Renal cortical epithelial cell (primary cell): ENCODE results near the gene BCAS4. TPM values are rescaled to one million over a fixed set of nuclear protein-coding genes. Genes with fewer than 3 reads are reported as not detected.

Source experiments
- DNase-seq: peaks from one replicate; pipeline ENCODE4 v3.0.0-alpha.2; 2011; ENCODE audit warnings: low read depth
- total RNA-seq: library from RNA; depleted of rRNA; stranded (reverse); fragments of >200 nt; gene quantifications from 2 replicates; pipeline ENCODE4 v1.2.3, GENCODE V29; 2014

BCAS4 gene
- total RNA-seq, 1 donor from 2014 or later: 5.7 TPM

- no peak for DNase-seq
These were observed 27.1 kb downstream of the BCAS4 start for GRCh38 chr20:50821994-50822393.

GRCh38 chr20:50823319-50823718, 28.5 kb downstream of the BCAS4 start:
- no peak for DNase-seq

GRCh38 chr20:50824137-50824536, 29.3 kb downstream of the BCAS4 start:
- DNase-seq: peak; percentile 92

DNA sequence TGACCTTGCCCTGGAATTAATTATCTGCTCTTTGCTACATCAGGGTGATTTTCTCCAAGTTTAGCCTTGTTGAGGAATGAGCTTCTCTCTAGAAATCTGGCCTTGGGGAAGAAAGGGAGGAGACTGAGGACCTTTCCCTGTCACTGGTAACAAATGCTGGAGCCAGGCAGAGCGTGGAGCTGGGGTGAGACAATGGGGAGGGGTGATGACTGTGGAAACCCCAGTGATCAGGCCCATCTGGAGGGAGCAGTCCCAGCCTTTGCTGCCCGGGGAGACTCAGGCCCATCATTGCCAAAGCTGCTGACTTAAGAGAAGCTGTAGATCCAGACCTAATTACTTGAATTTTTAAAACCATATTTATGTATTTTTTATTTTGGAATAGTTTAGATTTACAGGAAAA, 31.3 kb downstream of the BCAS4 start:
- DNase-seq: no peak

- DNase-seq: no peak
These were observed 33.7 kb downstream of the BCAS4 start for GRCh38 chr20:50828363-50829136.

DNA sequence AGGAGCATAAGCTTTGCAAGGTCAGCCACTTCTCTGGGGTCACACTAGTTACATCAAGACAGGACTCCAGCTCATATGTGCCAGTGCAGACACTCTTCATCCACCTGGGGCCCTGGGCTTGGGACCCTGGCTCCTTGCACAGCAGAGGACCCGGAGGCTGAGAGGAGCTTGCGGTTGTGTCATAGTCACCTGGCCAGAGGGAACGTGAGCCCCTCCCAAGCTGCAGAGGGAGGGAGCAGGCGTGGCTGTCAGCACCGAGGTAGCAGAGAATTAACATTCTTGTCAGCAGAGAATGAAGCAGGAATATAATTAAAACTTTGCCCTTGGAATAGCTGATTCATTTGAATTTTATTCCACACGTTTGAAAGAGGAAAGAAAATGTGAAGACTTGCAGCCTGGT, 36.8 kb downstream of the BCAS4 start:
- DNase-seq: no peak

DNA sequence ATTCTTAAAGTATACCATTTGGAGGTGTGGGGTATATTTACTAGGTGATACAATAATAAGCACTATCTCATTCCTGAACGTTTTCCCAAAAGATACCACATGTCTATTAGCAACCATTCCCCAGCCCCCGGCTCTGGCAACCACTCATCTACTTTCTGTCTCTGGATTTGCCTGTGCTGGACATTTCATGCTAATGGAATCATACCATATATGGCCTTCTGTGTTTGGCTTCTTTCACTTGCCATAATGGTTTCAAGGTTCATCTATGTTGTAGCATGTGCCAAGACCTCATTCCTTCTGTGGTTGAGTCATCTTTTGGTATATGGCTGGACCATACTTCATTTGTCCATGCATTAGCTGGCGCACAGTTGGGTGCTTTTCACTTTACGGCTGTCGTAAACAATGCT, 39.7 kb downstream of the BCAS4 start:
- no peak for DNase-seq

- DNase-seq: no peak
These were observed 42.9 kb downstream of the BCAS4 start for GRCh38 chr20:50837532-50838321.

DNA sequence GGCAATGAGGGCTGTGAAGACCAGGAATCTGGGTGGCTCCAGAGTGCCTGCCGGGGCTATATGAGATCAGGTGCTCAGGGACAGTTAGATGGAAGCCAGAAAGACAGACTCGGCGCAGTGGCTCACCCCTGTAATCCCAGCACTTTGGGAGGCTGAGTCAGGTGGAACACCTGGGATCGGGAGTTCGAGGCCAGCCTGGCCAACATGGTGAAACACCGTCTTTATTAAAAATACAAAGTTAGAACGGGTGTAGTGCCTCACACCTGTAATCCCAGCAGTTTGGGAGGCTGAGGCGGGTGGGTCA, 43.4 kb downstream of the BCAS4 start:
- DNase-seq: no peak

- no peak for DNase-seq
These were observed 44.0 kb downstream of the BCAS4 start for GRCh38 chr20:50838707-50839385.

DNA sequence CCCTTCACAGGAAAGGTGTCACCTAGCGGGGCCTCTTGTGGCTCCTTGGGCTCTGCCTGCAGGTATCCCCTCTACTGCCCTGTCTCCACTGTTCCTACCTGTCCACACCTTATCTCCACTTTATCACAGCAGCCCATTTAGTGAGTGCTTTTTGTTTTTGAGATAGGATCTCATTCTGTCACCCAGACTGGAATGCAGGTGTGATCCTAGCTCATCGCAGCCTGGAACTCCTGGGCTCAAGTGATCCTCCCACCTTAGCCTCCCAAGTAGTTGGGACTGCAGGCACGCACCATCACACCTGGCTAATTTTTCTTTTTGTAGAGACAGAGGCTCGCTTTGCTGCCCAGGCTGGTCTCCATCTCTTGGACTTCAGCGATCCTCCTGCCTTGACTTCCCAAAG, 48.0 kb downstream of the BCAS4 start:
- DNase-seq: no peak

DNA sequence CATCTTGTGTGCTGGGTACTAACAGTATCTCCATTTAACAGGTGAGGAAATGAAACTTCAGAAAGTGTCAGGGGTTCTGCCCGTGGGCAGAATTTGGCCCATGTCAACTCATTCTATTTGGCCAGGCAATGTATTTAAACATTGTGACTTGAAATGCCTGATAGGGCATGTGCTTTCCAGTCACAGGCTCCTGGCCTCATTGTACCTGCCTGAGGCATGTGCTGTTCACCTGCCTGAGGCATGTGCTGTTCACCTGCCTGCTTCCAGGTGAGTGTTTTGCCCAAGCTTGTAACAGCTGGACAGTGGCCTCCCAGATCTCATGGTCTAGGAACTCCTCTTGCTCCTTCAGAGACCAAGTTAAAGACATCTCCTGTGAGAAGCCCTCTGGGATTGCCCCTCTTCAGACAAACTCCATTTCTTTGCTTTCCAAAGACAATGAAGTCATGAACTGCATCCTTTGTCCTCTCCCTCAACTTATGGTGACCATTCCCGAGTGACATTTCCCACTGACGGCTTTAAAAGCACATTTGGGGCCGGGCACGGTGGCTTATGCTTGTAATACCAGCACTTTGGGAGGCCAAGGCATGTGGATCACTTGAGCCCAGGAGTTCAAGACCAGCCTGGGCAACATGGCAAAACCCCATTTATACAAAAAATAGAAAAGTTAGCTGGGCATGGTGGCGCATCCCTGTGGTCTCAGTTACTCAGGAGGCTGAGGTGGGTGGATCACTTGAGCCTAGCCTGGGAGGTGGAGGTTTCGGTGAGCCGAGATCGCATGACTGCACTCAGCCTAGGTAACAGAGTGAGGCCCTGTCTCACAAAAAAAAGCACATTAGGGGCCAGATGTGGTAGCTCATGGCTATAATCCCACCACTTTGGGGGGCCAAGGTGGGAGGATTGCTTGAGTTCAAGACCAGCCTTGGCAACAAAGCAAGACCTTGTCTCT, 48.7 kb downstream of the BCAS4 start:
- peak; percentile 37 for DNase-seq

GRCh38 chr20:50844430-50845100, 49.7 kb downstream of the BCAS4 start:
- peak; percentile 88 for DNase-seq

DNA sequence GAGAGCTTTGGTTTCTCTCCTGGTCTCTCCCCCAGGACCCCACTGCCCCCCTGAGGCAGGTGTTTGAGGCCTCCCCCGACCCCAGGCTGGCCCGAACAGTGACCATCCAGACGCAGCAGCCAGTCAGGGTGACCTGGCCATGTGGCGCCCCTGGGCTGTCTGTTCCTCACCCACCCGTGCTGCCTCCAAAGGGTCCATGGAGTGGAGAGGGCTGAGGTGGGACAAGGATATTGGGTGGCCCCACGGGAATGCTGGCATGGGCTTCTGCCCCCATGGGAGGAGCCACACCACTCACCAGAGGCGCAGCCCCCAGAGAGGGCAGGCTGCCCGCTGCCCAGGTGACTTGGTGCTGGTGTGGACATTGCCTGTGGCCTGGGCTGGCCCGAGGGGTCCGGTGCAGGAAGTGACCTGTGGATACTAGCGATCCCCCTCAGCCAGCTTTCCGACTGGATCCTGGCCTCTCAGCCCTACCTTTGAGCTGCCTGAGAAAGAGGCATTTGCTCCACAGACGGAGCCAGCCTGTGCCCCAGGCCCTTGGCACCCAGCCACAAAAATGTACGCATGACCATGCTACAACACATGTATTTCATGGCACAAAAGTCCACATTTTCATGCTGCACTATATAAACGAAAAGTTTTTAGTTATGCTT, 50.8 kb downstream of the BCAS4 start:
- DNase-seq: no peak

- DNase-seq: peak; percentile 37
These were observed 53.5 kb downstream of the BCAS4 start for GRCh38 chr20:50848341-50848808.

- DNase-seq: no peak
These were observed 54.2 kb downstream of the BCAS4 start for GRCh38 chr20:50848846-50849673.

GRCh38 chr20:50850721-50851286, 55.9 kb downstream of the BCAS4 start:
- no peak for DNase-seq

- no peak for DNase-seq
These were observed 57.2 kb downstream of the BCAS4 start for GRCh38 chr20:50852085-50852484.
